HEK293 (cell line): ENCODE results near the gene LYPD5.
"Not testable (repeated sequence)": the region's sequence is repeated elsewhere in the genome, so short reads cannot be mapped to it uniquely, and the experiment has no call there.

Experiments
- CTCF ChIA-PET: fragments of 350-600 bp; formaldehyde crosslinking; extraction: SDS; loops from one replicate; lab custom pipeline; 2021; ENCODE audit warnings: antibody characterized with exemption; lab: Yijun Ruan, JAX
- POLR2A ChIA-PET: fragments of 300-600 bp; formaldehyde crosslinking; extraction: SDS; loops from one replicate; lab custom pipeline; 2020; ENCODE audit warnings: antibody characterized with exemption, inconsistent platforms; lab: Yijun Ruan, JAX
- H3K27ac ChIP-seq: fragments of 200-500 bp; sonication (Bioruptor generic); 2 replicates; pipeline ENCODE4 v1.5.1; 2014; ENCODE audit warnings: low read depth, low read length, control low read depth, inconsistent platforms; ENCODE audit errors: extremely low read depth
- H3K36me3 ChIP-seq, 2 experiments: fragments of 200-500 bp in 1 of 2; sonication (Bioruptor generic) in 1 of 2; 1 replicate in 1 of 2; 2 replicates in 1 of 2; pipeline ENCODE4 v1.5.1; 2014 to 2017; ENCODE audit warnings: inconsistent platforms in 2 of 2, low read length in 2 of 2; ENCODE audit not compliant: control insufficient read depth in 2 of 2, insufficient read depth in 1 of 2
- H3K4me1 ChIP-seq: fragments of 200-500 bp; sonication (Bioruptor generic); 2 replicates; pipeline ENCODE4 v1.5.1; 2014; ENCODE audit warnings: mild to moderate bottlenecking, low read length, inconsistent platforms; ENCODE audit not compliant: control insufficient read depth, insufficient read depth
- H3K4me3 ChIP-seq: 2 replicates; pipeline ENCODE4 v1.5.1; 2011; ENCODE audit warnings: low read depth, mild to moderate bottlenecking, control low read depth, low read length, moderate library complexity
- H3K9me3 ChIP-seq: fragments of 200-500 bp; sonication (Bioruptor generic); 2 replicates; pipeline ENCODE4 v1.5.1; 2014; ENCODE audit warnings: low read depth, low read length, inconsistent platforms; ENCODE audit not compliant: control insufficient read depth, insufficient read depth
- BCL11A ChIP-seq: fragments of 450-650 bp; formaldehyde crosslinking; IDR thresholded peaks from 2 replicates; pipeline ENCODE4 v1.5.1; 2016; ENCODE audit warnings: low read depth, missing biosample characterization, missing genetic modification characterization
- CTCF ChIP-seq: fragments of 450-650 bp; formaldehyde crosslinking; IDR thresholded peaks from 2 replicates; pipeline ENCODE4 v1.5.1; 2016; ENCODE audit warnings: missing biosample characterization, missing genetic modification characterization
- IKZF3 ChIP-seq: fragments of 450-650 bp; IDR thresholded peaks from 2 replicates; pipeline ENCODE4 v1.5.0; 2018; ENCODE audit warnings: missing biosample characterization, mild to moderate bottlenecking, missing genetic modification characterization, moderate library complexity
- KLF10 ChIP-seq: fragments of 450-650 bp; IDR thresholded peaks from 2 replicates; pipeline ENCODE4 v1.5.1; 2018; ENCODE audit warnings: missing biosample characterization, mild to moderate bottlenecking, missing genetic modification characterization
- KLF8 ChIP-seq: fragments of 450-650 bp; formaldehyde crosslinking; IDR thresholded peaks from 2 replicates; pipeline ENCODE4 v1.5.1; 2016; ENCODE audit warnings: missing biosample characterization, missing genetic modification characterization
- PRDM10 ChIP-seq: fragments of 450-650 bp; formaldehyde crosslinking; IDR thresholded peaks from 2 replicates; pipeline ENCODE4 v1.5.1; 2016; ENCODE audit warnings: missing biosample characterization, missing genetic modification characterization
- REST ChIP-seq: fragments of 450-650 bp; formaldehyde crosslinking; IDR thresholded peaks from 2 replicates; pipeline ENCODE4 v1.5.1; 2016; ENCODE audit warnings: missing biosample characterization, missing genetic modification characterization
- WT1 ChIP-seq: fragments of 450-650 bp; formaldehyde crosslinking; IDR thresholded peaks from 2 replicates; pipeline ENCODE4 v1.5.1; 2016; ENCODE audit warnings: missing biosample characterization, missing genetic modification characterization
- ZNF112 ChIP-seq: fragments of 450-650 bp; formaldehyde crosslinking; IDR thresholded peaks from 2 replicates; pipeline ENCODE4 v1.5.0; 2017; ENCODE audit warnings: missing biosample characterization, missing genetic modification characterization
- ZNF121 ChIP-seq: fragments of 450-650 bp; formaldehyde crosslinking; IDR thresholded peaks from 2 replicates; pipeline ENCODE4 v1.5.1; 2016; ENCODE audit warnings: missing biosample characterization, missing genetic modification characterization
- ZNF24 ChIP-seq: fragments of 450-650 bp; formaldehyde crosslinking; IDR thresholded peaks from 2 replicates; pipeline ENCODE4 v1.5.1; 2016; ENCODE audit warnings: missing biosample characterization, missing genetic modification characterization
- ZNF248 ChIP-seq: fragments of 450-650 bp; formaldehyde crosslinking; IDR thresholded peaks from 2 replicates; pipeline ENCODE4 v1.5.1; 2017; ENCODE audit warnings: missing biosample characterization, missing genetic modification characterization
- ZNF391 ChIP-seq: fragments of 450-650 bp; formaldehyde crosslinking; IDR thresholded peaks from 2 replicates; pipeline ENCODE4 v1.5.1; 2016; ENCODE audit warnings: low read depth, missing biosample characterization, missing genetic modification characterization, borderline replicate concordance
- ZNF449 ChIP-seq: fragments of 450-650 bp; formaldehyde crosslinking; IDR thresholded peaks from 2 replicates; pipeline ENCODE4 v1.5.1; 2017; ENCODE audit warnings: missing biosample characterization, mild to moderate bottlenecking, missing genetic modification characterization, moderate library complexity
- ZNF529 ChIP-seq: fragments of 450-650 bp; formaldehyde crosslinking; IDR thresholded peaks from 2 replicates; pipeline ENCODE4 v1.5.1; 2017; ENCODE audit warnings: missing genetic modification characterization, missing biosample characterization; ENCODE audit not compliant: insufficient replicate concordance
- ZNF701 ChIP-seq: fragments of 450-650 bp; formaldehyde crosslinking; IDR thresholded peaks from 2 replicates; pipeline ENCODE4 v1.5.1; 2016; ENCODE audit warnings: missing biosample characterization, missing genetic modification characterization
- ZNF76 ChIP-seq: fragments of 450-650 bp; formaldehyde crosslinking; IDR thresholded peaks from 2 replicates; pipeline ENCODE4; 2016; ENCODE audit warnings: low read depth, missing biosample characterization, missing genetic modification characterization, borderline replicate concordance
- ZNF791 ChIP-seq: fragments of 450-650 bp; formaldehyde crosslinking; IDR thresholded peaks from 2 replicates; pipeline ENCODE4 v1.5.1; 2016; ENCODE audit warnings: missing biosample characterization, missing genetic modification characterization
- ZSCAN23 ChIP-seq: fragments of 450-650 bp; formaldehyde crosslinking; IDR thresholded peaks from 2 replicates; pipeline ENCODE4 v1.5.1; 2016; ENCODE audit warnings: missing biosample characterization, missing genetic modification characterization

LYPD5 gene

GRCh38 chr19:43806401-43806800 is 4.2 kb upstream of the LYPD5 start:
- H3K9me3 ChIP-seq, H3K36me3 ChIP-seq, H3K4me1 ChIP-seq, H3K27ac ChIP-seq, POLR2A ChIA-PET, H3K4me3 ChIP-seq: not testable (repeated sequence)
- TF ChIP-seq ZNF121 (tag by site-specific recombination) = 0 out of 2 replicates have a peak, but pooled peaks have one; percentile 14
- TF ChIP-seq CTCF (tag by site-specific recombination) = 0 out of 2 replicates have a peak, but pooled peaks have one; percentile 19
- TF ChIP-seq PRDM10 = peak; percentile 41
- CTCF ChIA-PET = interaction anchor here (0.6 to 2.5 kb wide), 5 partner anchors 12 to 299 kb away, joined by 5 to 8 read pairs (median 7); no protein-coding TSS in a partner anchor

GRCh38 chr19:43804432-43804831 is 2.2 kb upstream of the LYPD5 start:
- POLR2A ChIA-PET = no interaction called here
- TF ChIP-seq ZNF701 (tag by site-specific recombination) (no peak), ZNF76 (no peak), IKZF3 (no peak), ZNF391 (no peak), KLF8 (tag by site-specific recombination) (no peak), ZNF24 (tag by site-specific recombination) (no peak), ZNF121 (tag by site-specific recombination) (no peak), BCL11A (tag by site-specific recombination) (no peak), WT1 (no peak), ZSCAN23 (tag by site-specific recombination) (no peak), ZNF248 (tag by site-specific recombination) (no peak), ZNF791 (tag by site-specific recombination) (no peak), KLF10 (tag by site-specific recombination) (no peak), ZNF112 (tag by site-specific recombination) (no peak), ZNF529 (tag by site-specific recombination) (no peak), ZNF449 (no peak), REST (tag by site-specific recombination) (no peak)
- H3K9me3 ChIP-seq = peaks cover 3% of the 10 kb centered on the region
- no peak overlapping the region for H3K4me3 ChIP-seq
- no peaks in the 10 kb centered on the region for H3K4me1 ChIP-seq
- H3K27ac ChIP-seq = no peak overlapping the region
- H3K36me3 ChIP-seq = no peaks in the 10 kb centered on the region; a peak in 2 of 3 replicates
- CTCF ChIA-PET = interaction anchor here (0.7 kb wide), 1 partner anchor 372 kb away, joined by 3 read pairs; no protein-coding TSS in a partner anchor
